SHP77 treated with DMSO at 0.1 percent for 48 hours (cell line): ENCODE results near the gene TIFAB.
"Not testable (repeated sequence)": the region's sequence is repeated elsewhere in the genome, so short reads cannot be mapped to it uniquely, and the experiment has no call there.

Experiments used
- DNase-seq: peaks from one replicate; lab custom pipeline; 2025; lab: John Stamatoyannopoulos, UW

The TIFAB gene, protein sequence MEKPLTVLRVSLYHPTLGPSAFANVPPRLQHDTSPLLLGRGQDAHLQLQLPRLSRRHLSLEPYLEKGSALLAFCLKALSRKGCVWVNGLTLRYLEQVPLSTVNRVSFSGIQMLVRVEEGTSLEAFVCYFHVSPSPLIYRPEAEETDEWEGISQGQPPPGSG

DNA sequence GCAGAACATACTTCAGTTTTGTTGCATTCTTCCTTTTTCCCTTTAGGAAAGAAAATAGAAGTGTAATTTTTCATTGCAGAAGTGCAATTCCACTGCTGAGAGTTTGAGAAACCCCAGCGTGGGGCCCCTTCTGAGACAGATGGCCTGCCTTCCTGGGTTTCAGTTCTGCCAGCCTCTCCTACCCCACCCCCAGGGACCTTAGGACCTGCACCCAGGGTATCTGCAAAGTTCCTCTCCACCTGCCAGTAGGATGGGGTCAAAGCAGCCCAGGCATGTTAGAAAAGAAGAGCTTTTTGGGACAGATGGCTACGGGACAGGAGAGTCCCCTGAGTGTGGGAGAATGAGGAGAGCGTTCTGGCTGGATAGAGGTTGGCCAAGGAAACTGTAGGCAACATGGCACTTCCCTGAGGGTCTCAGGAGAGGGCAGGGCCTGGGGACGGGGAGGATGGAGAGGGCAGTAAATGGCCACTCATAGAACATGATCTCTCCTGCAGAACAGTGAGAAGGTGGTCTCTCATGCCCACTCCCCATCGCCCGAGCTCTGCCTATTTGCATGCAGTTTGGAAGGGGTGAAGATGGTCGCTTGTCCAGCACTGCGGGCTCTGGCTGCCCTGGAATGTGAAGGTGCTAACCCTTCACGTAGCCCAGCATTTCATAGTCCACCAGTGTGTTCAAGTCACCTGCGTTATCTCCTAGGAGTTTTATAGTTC, at the start of gene TIFAB:
Gene TIFAB, minus strand, starts transcription at position 31 of the 710 bp plus-strand sequence. CDS start 2,412 bp downstream, outside the sequence.
- no peak for DNase-seq

DNA sequence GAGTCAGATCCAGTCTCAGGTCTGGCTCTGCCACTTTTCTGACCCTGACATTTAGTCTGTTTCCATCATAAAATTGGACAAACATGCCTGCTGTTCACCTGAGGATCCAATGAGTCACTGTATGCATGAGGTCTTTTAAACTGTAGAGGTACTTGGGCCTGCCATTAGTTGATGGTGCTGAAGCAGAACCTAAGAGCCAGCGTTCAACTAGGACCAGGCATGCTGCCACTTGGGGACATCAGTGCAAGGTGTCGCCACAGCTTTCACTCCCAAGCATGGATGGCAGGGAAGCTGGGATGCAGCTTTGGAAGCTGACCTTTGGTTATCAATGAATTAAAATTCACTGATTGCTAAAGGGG, 46.5 kb upstream of the TIFAB start:
- no peak for DNase-seq

DNA sequence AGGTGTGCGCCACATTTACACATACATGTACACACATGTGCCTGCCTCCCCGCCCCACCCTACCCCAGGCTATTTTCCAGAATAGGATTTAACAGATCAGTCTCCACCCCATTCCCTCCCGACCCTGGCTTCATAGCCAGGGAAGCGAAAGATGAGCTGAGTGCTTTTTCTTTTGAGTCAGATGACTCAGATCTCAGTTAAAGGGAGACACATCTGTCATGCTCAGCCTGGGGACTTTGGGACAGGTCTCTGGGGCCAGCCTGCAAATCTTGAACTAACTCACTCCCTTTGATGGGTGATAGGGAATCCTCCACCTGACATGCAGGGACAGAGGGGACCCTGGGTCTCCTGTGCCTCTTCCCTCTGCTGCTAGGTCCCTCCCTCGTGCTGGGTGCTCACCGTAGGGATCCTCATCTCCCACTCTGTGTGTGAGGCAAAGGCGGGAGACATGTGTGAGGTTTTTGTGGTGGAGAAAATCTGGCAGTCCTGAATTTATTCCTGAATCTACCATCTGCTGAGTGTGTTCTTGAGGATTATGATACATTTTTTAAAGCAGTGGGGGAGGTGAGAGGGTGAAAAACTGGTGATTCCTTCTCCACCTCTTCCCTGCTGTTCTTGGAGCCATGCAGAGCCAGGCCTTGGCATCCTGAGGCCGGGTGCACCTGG, 46.0 kb upstream of the TIFAB start:
- DNase-seq, result no peak

DNA sequence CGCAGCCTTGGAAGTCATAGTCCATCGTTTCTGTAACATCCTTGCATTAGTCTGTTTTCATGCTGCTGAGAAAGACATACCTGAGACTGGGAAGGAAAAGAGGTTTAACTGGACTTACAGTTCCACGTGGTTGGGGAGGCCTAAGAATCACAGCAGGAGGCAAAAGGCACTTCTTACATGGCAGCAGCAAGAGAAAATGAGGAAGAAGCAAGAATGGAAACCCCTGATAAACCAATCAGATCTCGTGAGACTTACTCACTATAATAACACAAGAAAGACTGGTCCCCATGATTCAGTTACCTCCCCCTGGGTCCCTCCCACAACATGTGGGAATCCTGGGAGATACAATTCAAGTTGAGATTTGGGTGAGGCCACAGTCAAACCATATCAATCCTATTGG, 43.4 kb upstream of the TIFAB start:
- not testable (repeated sequence) for DNase-seq

DNA sequence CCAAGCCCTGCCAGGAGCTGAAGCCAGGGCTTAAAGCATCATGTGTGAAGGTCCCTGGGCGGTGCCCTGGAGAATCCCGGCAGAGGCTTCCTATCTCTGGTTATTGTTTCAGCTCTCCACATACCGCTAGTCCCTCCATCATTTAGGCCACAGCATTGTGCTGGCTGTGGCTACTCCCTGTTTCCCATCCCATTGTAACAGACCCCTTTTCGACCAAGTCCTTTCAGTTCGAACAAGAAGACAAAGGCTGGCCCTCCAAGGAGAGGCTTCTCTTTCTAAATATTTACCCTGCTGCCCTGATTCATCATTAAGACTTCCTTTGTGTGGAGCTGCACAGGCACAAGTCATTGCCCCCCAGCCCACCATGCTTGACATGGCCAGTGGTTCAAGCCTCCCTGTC, 42.0 kb upstream of the TIFAB start:
- no peak for DNase-seq

DNA sequence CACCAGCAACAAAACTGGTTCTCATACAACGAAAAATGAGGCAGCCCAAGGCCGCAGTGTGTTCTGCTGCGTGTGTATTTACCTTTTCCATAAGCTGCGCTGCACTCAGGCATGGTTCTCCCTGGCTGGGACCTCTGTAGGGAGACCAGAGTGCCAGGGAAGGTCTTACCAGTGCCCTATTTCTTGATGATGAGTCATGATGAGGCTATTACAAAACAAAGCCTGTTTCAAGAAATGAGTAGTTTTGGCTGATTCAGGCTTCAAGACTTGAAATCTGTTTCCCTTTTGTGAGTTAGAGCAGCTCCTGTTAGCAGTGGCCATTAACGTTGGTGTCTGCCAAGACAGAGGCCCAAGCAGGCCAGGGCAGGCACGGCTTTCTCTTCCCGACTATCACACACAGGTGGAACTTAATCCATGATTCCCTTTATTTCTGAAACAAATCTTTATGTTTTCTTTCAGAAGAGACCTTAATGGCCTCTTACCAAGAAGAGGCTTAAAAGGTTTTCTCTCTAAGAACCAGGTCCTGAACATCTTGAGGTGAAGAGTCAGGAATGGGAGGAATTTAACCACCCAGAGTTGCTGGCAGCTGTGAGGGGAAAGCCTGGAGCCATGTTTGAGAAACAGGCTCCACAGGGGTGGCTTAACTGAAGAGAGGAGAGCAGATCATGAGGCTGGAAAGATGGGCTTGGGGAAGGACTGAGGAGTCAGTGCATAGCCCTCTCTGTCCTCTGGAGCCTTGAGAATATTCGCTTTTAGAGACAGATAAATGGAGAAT, 41.4 kb upstream of the TIFAB start:
- DNase-seq, result no peak

DNA sequence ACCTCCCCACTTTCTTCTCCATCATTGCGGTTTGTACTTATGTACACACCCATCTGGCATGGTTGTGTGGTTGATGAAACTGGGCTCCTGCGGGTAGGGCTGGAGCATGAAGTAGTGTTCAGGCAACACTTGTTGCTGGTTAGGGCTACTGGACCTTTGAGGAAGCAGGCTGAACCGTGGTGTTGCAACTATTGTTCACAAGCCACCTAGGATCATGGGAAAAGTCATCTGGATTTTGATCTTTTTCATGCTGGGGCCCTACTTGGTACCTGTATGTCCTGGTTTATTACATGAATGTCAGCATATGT, 40.1 kb upstream of the TIFAB start:
- no peak for DNase-seq

DNA sequence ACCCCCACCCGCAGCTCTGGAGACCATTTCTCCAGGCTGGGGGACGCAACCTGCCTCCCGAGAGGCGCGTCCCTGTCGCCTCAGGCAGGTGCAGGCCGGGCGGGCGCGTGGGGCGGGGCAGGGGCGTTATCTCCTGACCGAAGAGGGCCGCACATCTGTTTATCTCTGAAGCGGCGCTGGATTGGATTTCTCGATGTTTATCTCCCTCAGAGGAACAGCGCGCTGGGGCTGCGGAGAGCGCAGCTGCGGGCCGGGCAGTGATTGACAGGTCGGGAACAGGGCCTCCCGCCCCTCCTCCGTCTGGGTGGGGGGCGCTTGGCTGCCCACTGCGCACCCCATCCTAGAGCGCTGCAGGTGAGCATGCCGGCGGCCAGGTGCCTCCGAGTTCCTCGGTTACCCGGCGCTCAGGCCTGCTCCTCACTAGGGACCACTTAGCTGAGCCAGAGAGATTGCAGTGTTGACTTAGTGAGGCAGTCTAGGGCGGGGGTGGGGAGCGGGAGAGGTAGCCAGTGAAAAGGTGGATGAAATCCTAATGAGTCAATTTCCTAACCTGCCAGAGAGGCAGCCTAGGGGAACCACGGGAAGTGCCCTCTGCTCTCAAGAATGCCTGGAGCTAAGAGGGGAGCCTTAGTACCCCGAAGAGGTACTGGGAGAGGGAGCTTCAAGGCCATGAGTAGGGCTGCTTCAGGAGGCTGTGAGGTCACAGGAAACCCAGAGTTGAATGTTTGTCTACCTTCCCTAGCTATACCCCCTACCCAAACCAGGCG, 39.6 kb upstream of the TIFAB start:
- no peak for DNase-seq

DNA sequence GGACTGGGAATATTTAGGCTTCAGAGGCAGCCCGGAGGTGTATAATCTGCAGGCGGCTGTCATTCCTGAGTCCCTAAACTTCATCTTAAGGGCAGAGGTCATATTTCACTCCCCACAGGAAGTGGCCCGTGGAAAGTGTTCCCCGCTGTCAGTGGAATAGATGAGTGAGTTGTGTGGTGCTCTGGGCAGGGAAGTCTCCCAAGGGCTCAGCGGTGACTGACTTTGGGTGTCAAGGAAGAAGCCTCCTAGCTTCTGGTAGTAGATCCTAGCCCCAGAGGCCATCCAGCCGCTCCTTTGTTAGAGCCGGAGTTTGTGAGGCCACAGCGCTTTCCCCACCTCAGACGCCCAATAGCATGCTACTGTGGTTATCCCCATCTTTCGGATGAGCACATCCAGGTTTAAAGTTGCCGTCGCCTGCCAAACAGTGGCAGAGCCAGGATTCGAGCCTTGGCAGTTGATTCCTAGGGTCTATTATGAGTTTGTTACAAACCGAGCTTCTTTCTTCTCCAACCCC, 38.9 kb upstream of the TIFAB start:
- no peak for DNase-seq

DNA sequence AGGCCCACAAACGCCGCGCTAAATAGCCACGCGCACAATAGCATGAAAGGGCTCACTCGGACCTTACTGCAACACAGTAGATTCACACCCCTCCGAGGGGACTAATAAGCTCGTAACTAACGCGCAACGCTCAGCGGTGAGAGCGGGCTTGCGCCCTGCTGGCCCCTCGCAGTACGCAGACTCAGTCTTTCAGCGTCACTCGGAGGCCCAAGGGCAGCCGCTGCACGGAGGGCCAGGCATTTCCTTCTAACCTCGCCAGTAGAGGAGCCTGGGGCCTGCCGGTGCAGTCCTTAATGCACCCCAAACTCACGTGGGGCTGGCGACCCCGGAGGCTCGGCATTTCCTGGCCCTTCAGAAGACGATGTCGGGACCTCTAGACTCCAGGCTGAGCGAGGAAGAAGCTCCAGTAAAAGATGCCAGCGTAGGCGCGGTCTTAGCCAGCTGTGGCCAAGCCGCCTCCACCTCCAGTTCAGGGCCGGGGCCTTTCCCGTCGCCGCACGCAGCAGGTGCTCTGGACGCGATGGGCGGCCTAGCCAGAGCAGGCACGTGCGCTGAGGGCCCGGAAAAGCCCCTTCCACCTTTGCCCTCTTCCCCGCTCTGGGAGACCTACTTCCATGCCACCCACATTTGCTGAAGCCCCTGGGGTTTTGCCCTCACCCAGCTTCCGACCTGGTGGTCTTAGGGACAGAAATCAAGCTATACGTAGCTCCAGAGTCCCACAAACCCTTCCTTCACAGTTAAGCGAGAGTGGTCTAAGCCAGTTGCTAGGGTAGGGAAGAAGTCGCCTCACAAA, 38.3 kb upstream of the TIFAB start:
- no peak for DNase-seq

DNA sequence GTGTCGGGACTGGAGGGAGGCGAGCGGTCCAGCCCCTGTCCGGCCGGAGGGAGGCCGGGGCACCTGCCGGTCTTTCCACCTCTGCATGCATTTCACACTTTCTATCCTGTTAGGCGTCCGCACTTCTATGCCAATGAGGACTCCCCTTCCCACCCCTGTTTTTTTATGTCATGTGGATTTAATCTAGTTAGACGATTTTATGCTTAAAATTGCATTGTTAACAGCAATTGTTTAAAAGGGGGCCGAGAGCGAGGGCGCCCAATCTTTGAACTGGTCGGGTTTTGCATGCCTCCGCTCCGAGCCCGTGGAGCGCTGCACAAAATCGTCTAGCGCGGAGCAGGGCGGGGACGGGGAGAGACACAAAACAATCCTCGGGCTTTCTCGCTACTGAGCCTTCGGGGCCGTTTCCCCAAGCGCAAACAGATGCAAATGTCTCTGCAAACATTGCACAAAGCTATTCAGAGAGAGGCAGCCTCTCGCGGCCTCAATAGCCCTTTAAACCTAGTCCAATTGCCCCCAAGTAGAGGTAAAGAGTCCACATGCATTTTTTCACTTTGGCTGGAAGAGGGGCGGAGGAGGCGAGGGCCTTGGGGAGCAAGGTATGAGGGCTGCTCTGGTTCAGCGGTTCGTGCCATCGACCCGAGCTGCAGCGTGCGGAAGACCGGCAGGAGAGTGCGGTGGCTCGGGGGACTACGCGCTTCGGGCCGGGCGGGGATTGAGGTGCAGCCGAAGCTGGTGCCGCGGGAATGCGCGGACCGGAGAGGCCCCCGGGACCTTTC, 37.5 kb upstream of the TIFAB start:
- DNase-seq, result no peak

DNA sequence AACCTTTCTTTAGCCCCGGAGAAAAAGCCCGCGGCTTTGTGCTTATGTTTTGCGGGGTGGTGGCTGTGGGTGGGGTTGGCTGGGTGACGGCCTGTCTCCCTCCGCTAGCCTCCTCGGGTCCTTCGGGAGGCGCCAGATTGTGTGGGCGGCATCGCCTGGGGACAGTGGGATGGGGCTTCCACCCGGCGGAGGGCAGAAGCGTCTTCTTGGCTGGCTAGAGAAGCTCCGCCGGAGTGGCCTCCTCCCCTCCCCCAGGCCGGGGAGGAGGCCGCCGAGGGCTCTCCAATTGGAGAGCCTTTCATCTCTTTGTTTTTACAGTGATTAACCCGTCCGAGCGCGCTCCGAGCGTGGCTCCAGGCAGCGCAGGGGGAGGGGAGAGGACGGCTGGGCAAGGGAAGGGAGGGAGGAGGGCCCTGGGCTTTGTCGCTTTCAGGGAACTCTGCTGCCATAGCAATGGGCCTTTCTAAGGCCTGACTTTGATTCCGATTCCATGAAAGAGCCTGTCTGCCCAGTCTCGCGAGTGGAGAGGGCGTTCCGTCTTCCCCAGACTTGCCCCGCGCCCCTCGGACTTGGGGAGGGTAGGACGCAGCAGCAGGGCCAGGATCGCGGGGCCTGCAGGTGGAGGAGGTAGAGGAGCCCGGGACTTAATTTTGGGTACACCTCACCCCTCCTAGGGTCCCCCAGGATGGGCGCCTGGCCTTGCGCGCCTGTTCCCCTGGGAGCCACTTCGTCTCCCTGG, 36.7 kb upstream of the TIFAB start:
- DNase-seq, result no peak

DNA sequence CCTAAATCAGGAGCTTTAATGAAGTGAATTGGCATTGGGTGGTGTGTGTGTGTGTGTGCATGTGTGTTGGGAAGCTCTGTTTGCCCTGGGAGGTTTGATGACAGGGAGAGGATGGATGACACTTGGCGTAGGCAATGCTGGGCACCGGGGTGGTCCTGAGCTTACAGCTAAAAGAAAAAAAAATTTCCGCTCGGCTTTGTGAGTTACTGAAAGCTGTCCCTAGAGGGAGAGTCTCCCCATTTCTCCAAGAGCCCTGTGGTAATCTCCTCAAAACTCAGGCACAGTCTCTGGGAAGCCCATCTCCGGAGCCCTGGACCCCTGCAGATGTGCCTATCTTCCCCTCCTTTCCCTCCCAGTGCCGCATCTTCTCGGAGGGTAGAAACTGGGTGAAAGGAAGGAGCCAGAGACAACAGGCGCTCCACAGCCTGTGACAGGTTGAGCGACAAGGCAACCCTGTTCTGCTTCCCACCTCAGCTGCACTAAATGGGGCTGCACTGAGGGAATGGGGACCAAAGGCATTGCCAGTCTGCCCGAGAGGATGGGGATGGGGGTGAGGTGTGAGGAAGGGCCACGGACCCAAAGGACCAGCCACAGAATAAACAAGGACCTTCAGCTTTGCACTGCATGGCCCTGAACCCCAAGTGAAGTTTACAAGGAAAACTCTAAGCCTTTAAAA, 35.8 kb upstream of the TIFAB start:
- no peak for DNase-seq

DNA sequence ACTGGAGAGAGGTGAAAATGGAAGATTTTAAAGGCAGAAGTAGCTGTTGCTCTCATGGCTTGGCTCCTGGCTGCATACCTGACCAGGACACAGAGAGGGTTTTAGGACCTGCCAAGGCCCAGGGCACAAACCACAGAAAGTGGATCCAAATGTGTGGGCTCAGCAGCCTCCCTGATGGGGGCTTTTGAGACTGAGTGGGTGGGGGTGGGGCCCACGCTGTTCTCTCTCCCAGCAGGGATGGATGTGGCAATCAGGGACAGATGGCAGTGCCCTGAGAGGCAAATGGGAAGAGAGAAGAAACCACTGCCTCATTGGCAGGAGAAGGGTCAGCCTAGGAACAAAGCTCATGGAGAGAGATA, 34.9 kb upstream of the TIFAB start:
- DNase-seq, result no peak

DNA sequence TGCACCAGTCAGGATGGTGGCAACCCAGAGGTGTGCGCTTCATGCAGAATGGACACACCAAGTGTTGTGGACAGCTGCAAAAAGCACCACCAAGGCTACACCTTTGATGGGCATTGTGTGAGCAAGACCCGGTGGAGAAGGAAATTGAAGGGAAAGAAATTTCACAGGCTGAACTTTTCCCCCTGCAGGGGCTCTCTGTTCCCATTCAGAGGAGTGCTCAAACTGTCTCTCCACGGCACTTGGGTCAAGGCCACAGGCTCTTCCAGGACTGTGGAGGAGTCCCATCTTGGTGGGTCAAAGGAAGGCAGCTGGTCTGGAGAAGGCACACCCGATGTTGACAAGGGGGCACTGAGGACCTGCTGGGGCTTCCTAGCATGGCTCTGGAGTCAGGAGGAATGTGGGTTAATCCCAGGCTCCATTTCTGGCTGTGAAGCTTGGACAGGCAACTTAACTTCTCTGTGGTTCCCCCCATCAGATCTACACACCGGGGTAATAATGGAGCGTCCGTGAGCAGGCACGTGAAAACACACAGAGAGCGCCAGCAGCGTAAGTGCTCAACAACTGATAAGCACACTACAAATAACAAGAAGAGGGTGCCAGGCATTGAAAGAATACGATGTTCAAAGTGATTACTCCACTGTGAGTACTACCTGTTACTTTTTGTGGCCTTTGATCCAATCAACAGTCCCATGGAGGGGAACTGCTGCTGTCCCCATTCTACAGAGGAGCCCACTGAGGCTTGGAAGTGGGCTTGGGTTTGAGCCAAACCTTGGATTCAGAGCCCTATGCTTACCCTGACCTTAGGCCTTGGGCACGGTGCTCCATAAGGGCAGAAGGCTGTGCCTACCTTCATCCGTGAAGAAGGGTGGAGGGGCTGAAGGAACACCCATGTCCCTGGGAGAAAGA, 34.2 kb upstream of the TIFAB start:
- DNase-seq, result no peak

DNA sequence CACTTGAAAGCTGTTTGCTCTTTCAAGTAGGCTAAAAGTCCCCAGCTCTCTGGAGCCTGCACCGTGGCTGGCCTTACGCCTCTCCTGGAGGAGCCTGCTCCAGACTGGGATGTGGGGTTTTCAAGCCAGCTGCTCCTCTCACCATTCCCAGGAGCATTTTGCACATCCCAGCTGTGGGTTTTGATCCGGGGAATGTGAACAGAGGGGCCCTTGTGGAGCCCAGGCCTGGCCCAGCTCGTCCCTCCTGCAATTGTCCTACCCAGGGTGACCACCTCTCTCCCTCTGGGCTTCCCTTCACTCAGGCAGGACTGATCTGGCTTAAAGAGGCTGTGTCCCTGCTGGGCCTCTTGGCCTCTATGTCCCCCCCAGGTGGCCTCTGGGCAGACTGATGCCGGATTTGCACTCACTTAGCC, 32.5 kb upstream of the TIFAB start:
- no peak for DNase-seq

DNA sequence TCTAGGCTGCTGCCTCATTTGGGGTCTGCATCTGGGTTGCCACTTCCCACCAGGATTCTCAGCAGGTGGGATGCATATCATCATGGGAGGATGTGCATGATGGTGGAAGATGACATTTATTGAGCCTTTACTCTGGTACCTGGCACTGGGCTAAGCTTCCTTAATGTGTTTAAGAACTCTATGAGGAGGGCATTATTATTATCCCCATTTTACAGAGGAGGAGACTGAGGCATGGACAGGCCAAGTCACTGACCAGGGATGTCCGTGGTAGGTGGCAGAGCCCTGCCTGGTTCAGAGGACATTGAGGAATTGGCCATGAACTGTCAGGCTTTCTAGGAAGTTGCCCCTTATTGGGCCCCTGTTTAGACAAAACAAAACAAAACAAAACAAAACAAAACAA, 31.1 kb upstream of the TIFAB start:
- DNase-seq, result no peak

DNA sequence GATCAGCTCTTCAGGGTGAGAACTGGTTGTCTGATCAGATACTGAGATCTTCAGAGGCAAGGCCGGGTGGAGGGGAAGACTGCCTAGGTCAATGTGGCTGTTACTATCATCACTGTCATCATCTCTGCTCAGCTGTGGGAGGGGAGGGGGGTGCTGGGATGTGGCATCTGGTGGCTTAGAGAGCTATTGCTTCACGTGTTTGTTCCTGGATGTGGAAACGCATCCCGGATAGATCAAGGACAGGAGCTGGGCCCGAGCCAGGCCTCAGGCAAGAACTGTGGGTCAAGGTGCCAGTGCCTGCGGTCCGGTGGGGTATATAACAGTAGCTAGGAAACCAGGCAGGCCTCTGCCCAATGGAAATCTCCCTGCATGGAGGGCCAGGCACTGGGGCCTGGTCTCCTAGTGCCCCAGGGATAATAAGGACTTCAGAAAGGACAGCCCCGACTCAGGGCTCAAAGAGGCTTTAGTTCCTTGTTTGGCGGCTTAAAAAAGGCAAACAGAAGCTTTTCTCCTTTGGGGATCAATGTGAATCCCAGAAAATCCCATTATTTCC, 30.3 kb upstream of the TIFAB start:
- no peak for DNase-seq
